ENCODE results near the gene CALN1.

DNA sequence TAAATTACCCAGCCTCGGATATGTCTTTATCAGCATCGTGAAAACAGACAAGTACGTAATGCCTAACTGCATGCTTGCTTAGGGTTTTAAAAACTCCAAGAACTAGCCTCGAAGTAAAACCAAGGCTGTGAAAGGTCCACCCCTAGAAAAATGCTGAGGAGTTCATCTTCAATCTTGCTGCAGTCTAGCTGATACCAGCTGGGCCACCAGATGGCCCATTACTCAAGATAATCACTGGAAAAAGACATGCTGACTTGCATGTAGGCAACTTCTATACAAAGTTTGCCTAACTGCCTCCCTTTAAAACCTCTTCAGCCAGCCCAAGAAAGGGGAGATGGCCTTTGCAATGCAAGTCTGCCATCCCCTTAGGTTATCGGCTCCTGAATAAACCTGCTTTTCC is 666.1 kb downstream of the CALN1 start:
- TF ChIP-seq, protein P1, sequence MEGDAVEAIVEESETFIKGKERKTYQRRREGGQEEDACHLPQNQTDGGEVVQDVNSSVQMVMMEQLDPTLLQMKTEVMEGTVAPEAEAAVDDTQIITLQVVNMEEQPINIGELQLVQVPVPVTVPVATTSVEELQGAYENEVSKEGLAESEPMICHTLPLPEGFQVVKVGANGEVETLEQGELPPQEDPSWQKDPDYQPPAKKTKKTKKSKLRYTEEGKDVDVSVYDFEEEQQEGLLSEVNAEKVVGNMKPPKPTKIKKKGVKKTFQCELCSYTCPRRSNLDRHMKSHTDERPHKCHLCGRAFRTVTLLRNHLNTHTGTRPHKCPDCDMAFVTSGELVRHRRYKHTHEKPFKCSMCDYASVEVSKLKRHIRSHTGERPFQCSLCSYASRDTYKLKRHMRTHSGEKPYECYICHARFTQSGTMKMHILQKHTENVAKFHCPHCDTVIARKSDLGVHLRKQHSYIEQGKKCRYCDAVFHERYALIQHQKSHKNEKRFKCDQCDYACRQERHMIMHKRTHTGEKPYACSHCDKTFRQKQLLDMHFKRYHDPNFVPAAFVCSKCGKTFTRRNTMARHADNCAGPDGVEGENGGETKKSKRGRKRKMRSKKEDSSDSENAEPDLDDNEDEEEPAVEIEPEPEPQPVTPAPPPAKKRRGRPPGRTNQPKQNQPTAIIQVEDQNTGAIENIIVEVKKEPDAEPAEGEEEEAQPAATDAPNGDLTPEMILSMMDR (IDR thresholded peaks at IDR 0.05; ENCODE audit: control extremely low read depth in 1 of 3, insufficient read depth in 1 of 3, low read depth in 1 of 3, low read length in 3 of 3) = peak in 2 of 3 experiments; percentile 22 to 25; a peak in 3 of 4 replicates
- TF ChIP-seq POLR2A (IDR thresholded peaks at IDR 0.05; ENCODE audit: control extremely low read depth in 1 of 2, low read depth in 2 of 2, low read length in 2 of 2) (no peak), JUN (IDR thresholded peaks at IDR 0.05; ENCODE audit: low read depth, low read length) (no peak), HDAC2 (IDR thresholded peaks at IDR 0.05; ENCODE audit: borderline replicate concordance in 1 of 2, low read depth in 2 of 2, low read length in 2 of 2) (no peak), CREB1 (IDR thresholded peaks at IDR 0.05) (no peak), CHD1 (IDR thresholded peaks at IDR 0.05; ENCODE audit: low read depth, low read length) (no peak), CBX8 (IDR thresholded peaks at IDR 0.05; ENCODE audit: borderline replicate concordance, low read depth, low read length) (no peak), SIN3A (conservative IDR thresholded peaks at IDR 0.05 in 1 of 2, IDR thresholded peaks at IDR 0.05 in 1 of 2; ENCODE audit: low read depth in 1 of 2, low read length in 2 of 2) (no peak), EZH2 (IDR thresholded peaks at IDR 0.05; ENCODE audit: low read depth, low read length, severe bottlenecking) (no peak)
- TF ChIP-seq, protein P2, sequence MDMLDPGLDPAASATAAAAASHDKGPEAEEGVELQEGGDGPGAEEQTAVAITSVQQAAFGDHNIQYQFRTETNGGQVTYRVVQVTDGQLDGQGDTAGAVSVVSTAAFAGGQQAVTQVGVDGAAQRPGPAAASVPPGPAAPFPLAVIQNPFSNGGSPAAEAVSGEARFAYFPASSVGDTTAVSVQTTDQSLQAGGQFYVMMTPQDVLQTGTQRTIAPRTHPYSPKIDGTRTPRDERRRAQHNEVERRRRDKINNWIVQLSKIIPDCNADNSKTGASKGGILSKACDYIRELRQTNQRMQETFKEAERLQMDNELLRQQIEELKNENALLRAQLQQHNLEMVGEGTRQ (IDR thresholded peaks at IDR 0.05; ENCODE audit: low read length) = no peak

All from H1 (cell line).